Endothelial cell of umbilical vein (primary cell): ENCODE measurements around the gene SLC2A2. TPM values are rescaled to one million over a fixed set of nuclear protein-coding genes. Genes with fewer than 3 reads are reported as not detected.

ENCODE experiments used
- BruUV-seq: library from RNA; stranded (reverse); fragments of 400-500 nt; replicated peaks from 2 replicates; lab custom pipeline; 2021; lab: Mats Ljungman, UMichigan
- CTCF ChIA-PET: fragments of 300-600, 350-600 bp; sonication (Branson Sonifier 250); formaldehyde crosslinking; loops from one replicate; lab custom pipeline; 2021; ENCODE audit warnings: antibody characterized with exemption, inconsistent platforms; lab: Charles Lee
- POLR2A ChIA-PET: fragments of 300-600, 350-600 bp; sonication (Branson Sonifier 250); formaldehyde crosslinking; loops from one replicate; lab custom pipeline; 2021; ENCODE audit warnings: antibody characterized with exemption, inconsistent platforms; lab: Charles Lee
- DNase-seq: peaks from one replicate; pipeline ENCODE4 v3.0.0-alpha.2; 2011; ENCODE audit warnings: low read depth, low spot score
- FAIRE-seq: peaks from 2 replicates; lab custom pipeline; 2011; peaks lifted over from hg19 to GRCh38; lab: Jason Lieb, UNC
- H2AFZ ChIP-seq: 2 replicates; pipeline ENCODE4 v1.6.0; 2012; ENCODE audit warnings: low read depth, low read length, control low read depth, inconsistent platforms
- H3K27ac ChIP-seq: 2 replicates; pipeline ENCODE4 v1.5.1; 2011; ENCODE audit warnings: low read depth, mild to moderate bottlenecking, control low read depth, low read length, moderate library complexity; ENCODE audit not compliant: insufficient read depth
- H3K27me3 ChIP-seq, 2 experiments: 2 replicates each; pipeline versions ENCODE4 v1.6.0 to v1.6.1; 2011; ENCODE audit warnings: low read length in 2 of 2, mixed read lengths in 1 of 2; ENCODE audit not compliant: control insufficient read depth in 2 of 2, insufficient read depth in 2 of 2
- H3K36me3 ChIP-seq, 2 experiments: 2 replicates in 1 of 2; 3 replicates in 1 of 2; pipeline ENCODE4 v1.5.1; 2011; ENCODE audit warnings: low read length in 2 of 2, mild to moderate bottlenecking in 1 of 2, moderate library complexity in 1 of 2; ENCODE audit not compliant: control insufficient read depth in 2 of 2, insufficient read depth in 2 of 2; ENCODE audit errors: extremely low read depth in 1 of 2
- H3K4me1 ChIP-seq: 3 replicates; pipeline ENCODE4 v1.5.1; 2011; ENCODE audit warnings: mild to moderate bottlenecking, low read length; ENCODE audit not compliant: control insufficient read depth, insufficient read depth; ENCODE audit errors: extremely low read depth
- H3K4me2 ChIP-seq: 2 replicates; pipeline ENCODE4 v1.6.1; 2011; ENCODE audit warnings: low read length, control low read depth, mixed read lengths; ENCODE audit not compliant: insufficient read depth
- H3K4me3 ChIP-seq, 3 experiments: fragments of 200-600 bp in 1 of 3; sonication (generic), shearing (Covaris generic) in 1 of 3; replicated peaks in 1 of 3; 2 replicates each; pipeline ENCODE4 v1.5.1; 2011 to 2016; ENCODE audit warnings: control low read depth in 3 of 3, low read length in 3 of 3, mild to moderate bottlenecking in 2 of 3, inconsistent platforms in 1 of 3, low read depth in 1 of 3, moderate library complexity in 1 of 3; ENCODE audit not compliant: insufficient read depth in 1 of 3
- H3K79me2 ChIP-seq: 2 replicates; pipeline ENCODE4 v1.6.0; 2012; ENCODE audit warnings: low read length, inconsistent platforms; ENCODE audit not compliant: control insufficient read depth, insufficient read depth
- H3K9ac ChIP-seq: replicated peaks from 2 replicates; pipeline ENCODE3; 2011; ENCODE audit warnings: low read length, control low read depth; ENCODE audit not compliant: insufficient read depth; ENCODE audit errors: extremely low read depth
- H3K9me1 ChIP-seq: replicated peaks from 3 replicates; pipeline ENCODE4 v1.6.0; 2011; ENCODE audit warnings: mild to moderate bottlenecking, low read length; ENCODE audit not compliant: control insufficient read depth, insufficient read depth; ENCODE audit errors: extremely low read depth
- H3K9me3 ChIP-seq: replicated peaks from 2 replicates; pipeline ENCODE4 v1.5.1; 2012; ENCODE audit warnings: low read length, inconsistent platforms; ENCODE audit not compliant: control insufficient read depth, insufficient read depth
- H4K20me1 ChIP-seq: replicated peaks from 2 replicates; pipeline ENCODE3; 2011; ENCODE audit warnings: mild to moderate bottlenecking, low read length; ENCODE audit not compliant: control insufficient read depth, insufficient read depth; ENCODE audit errors: extremely low read depth
- EZH2 ChIP-seq: IDR thresholded peaks from 2 replicates; pipeline ENCODE4 v1.6.1; 2012; ENCODE audit warnings: borderline replicate concordance, low read depth, mild to moderate bottlenecking, moderate library complexity, low read length, inconsistent platforms; ENCODE audit not compliant: severe bottlenecking
- FOS ChIP-seq: IDR thresholded peaks from 2 replicates; pipeline ENCODE4 v1.6.1; 2011; ENCODE audit warnings: mild to moderate bottlenecking, low read length, moderate library complexity, borderline replicate concordance; ENCODE audit not compliant: insufficient read depth
- JUN ChIP-seq: IDR thresholded peaks from 2 replicates; pipeline ENCODE4 v1.6.1; 2011; ENCODE audit warnings: borderline replicate concordance, low read depth; ENCODE audit not compliant: insufficient read length, insufficient read depth
- MYC ChIP-seq: IDR thresholded peaks from one replicate; pipeline ENCODE4 v1.6.1; 2011; ENCODE audit warnings: mild to moderate bottlenecking, low read depth, low read length
- dilution Hi-C: fragments of 300-500 bp; cut with MboI; formaldehyde crosslinking; loops from one replicate; pipeline ENCODE4 v1.15.0; 2019; ENCODE audit warnings: low sequenced_read_pairs; ENCODE audit not compliant: extremely low pct_ligation_motif_present
- intact Hi-C: fragments of 100-400 bp; cut with micrococcal nuclease; formaldehyde crosslinking; loops from one replicate; pipeline ENCODE4 v1.10.0; 2022
- polyA plus RNA-seq, 4 experiments: library from polyadenylated mRNA; depleted of rRNA in 3 of 4; stranded (reverse) in 3 of 4; unstranded in 1 of 4; fragments of >200 nt; gene quantifications; 2 replicates each; pipeline versions ENCODE4 v1.2.1 to v1.2.3, GENCODE V29; 2011 to 2012; ENCODE audit warnings: missing spikeins in 1 of 4
- total RNA-seq: library from RNA; stranded (reverse); gene quantifications from 2 replicates; pipeline ENCODE4 v1.2.3, GENCODE V29; 2021
- TF ChIP-seq, protein P1 (sequence below), 2 donors: IDR thresholded peaks; 1 replicate in 1 of 2; 2 replicates in 1 of 2; pipeline ENCODE4 v1.5.1; 2011; ENCODE audit warnings: low read length in 2 of 2, mild to moderate bottlenecking in 2 of 2, moderate library complexity in 2 of 2, control low read depth in 1 of 2, inconsistent platforms in 1 of 2, low read depth in 1 of 2; ENCODE audit not compliant: insufficient read depth in 1 of 2; ENCODE audit errors: extremely low read depth in 1 of 2

The SLC2A2 gene
- total and polyA plus RNA-seq, 2 donors (not counting 3 experiments of a cell fraction or from before 2014, with no cell fraction given), result not detected

DNA sequence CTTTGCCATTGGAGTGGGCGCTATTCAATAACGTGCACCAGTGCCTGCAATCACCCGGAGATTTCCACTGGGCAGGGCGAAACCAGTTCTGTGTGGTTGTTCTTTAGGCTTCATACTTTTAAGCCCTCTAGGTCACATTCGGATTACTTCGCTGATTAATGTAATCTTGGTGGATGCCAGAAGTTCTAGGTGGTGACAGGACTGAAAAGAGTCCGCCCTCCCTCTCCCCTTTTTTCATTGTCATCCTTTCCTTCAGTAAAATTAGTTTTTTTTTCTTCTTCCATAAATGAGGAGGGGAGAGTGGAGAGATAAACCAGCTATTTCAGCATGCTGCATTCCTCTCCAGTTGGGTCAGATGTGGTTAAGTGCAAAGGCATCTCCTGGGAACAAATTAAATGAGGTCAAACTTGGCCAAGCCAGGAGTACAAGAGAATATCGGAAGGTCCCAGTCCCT is 2.3 kb upstream of the SLC2A2 start:
- no peaks in the 10 kb centered on the region for H3K36me3 ChIP-seq
- no peaks in the 10 kb centered on the region for H4K20me1 ChIP-seq
- DNase-seq (no peak), FAIRE-seq (no peak)
- no peaks in the 10 kb centered on the region for H3K9me1 ChIP-seq
- BruUV-seq, result no TSS peak
- H3K27me3 ChIP-seq, result peaks cover 0 to 3% of the 10 kb centered on the region in 2 experiments
- peak overlapping the region in 2 of 3 experiments; percentile 19 to 49 for H3K4me3 ChIP-seq
- no peak overlapping the region for H3K27ac ChIP-seq
- dilution Hi-C loops (no loop called here), intact Hi-C loops (no loop called here)
- H3K4me1 ChIP-seq, result peaks cover 6% of the 10 kb centered on the region
- H3K79me2 ChIP-seq, result no peaks in the 10 kb centered on the region
- H2AFZ ChIP-seq, result peak overlapping the region; percentile 91
- peak overlapping the region; percentile 80 for H3K4me2 ChIP-seq
- ChIA-PET CTCF (no interaction called here), POLR2A (interaction anchor here (0.6 kb wide), 1 partner anchor 813 kb away, joined by 5 read pairs; no protein-coding TSS in a partner anchor)
- no peak overlapping the region for H3K9ac ChIP-seq
- no peaks in the 10 kb centered on the region for H3K9me3 ChIP-seq
- TF ChIP-seq JUN (no peak), EZH2 (no peak), FOS (no peak), MYC (no peak)
- TF ChIP-seq, protein P1, sequence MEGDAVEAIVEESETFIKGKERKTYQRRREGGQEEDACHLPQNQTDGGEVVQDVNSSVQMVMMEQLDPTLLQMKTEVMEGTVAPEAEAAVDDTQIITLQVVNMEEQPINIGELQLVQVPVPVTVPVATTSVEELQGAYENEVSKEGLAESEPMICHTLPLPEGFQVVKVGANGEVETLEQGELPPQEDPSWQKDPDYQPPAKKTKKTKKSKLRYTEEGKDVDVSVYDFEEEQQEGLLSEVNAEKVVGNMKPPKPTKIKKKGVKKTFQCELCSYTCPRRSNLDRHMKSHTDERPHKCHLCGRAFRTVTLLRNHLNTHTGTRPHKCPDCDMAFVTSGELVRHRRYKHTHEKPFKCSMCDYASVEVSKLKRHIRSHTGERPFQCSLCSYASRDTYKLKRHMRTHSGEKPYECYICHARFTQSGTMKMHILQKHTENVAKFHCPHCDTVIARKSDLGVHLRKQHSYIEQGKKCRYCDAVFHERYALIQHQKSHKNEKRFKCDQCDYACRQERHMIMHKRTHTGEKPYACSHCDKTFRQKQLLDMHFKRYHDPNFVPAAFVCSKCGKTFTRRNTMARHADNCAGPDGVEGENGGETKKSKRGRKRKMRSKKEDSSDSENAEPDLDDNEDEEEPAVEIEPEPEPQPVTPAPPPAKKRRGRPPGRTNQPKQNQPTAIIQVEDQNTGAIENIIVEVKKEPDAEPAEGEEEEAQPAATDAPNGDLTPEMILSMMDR (IDR thresholded peaks at IDR 0.05; ENCODE audit: extremely low read depth in 1 of 2, insufficient read depth in 1 of 2, low read depth in 1 of 2, low read length in 2 of 2), result no peak
